Measurements from ENCODE around the gene LTBP1.

DNA sequence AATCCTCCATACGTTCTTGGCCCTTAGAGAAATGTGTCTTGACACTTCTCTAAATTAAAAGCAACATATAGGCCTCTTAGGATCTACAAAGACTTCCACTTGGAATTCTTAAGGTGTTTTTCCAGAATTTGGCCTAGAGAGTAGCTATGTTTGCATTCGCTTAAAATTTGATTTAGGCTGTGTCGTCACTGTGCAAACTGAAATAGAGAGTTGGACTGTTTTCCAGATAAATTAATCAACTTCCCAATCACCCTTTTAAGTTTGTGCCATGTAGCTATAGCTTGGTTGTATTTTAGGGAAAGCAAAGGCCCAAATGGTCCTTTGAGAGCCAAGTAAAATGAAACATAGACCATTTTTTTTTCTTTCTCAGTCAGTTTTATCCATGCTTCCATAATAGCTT lies 401.1 kb downstream of the LTBP1 start:
- TF ChIP-seq POLR2AphosphoS5 (IDR thresholded peaks at IDR 0.05) = no peak
- TF ChIP-seq, protein P1, sequence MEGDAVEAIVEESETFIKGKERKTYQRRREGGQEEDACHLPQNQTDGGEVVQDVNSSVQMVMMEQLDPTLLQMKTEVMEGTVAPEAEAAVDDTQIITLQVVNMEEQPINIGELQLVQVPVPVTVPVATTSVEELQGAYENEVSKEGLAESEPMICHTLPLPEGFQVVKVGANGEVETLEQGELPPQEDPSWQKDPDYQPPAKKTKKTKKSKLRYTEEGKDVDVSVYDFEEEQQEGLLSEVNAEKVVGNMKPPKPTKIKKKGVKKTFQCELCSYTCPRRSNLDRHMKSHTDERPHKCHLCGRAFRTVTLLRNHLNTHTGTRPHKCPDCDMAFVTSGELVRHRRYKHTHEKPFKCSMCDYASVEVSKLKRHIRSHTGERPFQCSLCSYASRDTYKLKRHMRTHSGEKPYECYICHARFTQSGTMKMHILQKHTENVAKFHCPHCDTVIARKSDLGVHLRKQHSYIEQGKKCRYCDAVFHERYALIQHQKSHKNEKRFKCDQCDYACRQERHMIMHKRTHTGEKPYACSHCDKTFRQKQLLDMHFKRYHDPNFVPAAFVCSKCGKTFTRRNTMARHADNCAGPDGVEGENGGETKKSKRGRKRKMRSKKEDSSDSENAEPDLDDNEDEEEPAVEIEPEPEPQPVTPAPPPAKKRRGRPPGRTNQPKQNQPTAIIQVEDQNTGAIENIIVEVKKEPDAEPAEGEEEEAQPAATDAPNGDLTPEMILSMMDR (IDR thresholded peaks at IDR 0.05) = no peak
